Left lung (tissue), 10 donors: ENCODE measurements around the gene HUS1B. TPM values are rescaled to one million over a fixed set of nuclear protein-coding genes. Genes with fewer than 3 reads are reported as not detected.

Experiments used
- ATAC-seq: fragments of 200-7000 bp; cut with Tn5 transposase; one replicate; pipeline ENCODE4 v1.9.1; 2020; ENCODE audit warnings: moderate library complexity
- DNase-seq, 4 donors: peaks; one replicate each; pipeline ENCODE4 v3.0.0-alpha.2; 2013 to 2020
- H3K27ac ChIP-seq, 2 donors: fragments of 200-600 bp; sonication (generic) in 1 of 2; one replicate each; pipeline versions ENCODE4 v1.5.0 to v1.8.0; 2020 to 2021
- H3K27me3 ChIP-seq, 2 donors: fragments of 200-600 bp; sonication (generic) in 1 of 2; one replicate each; pipeline versions ENCODE4 v1.5.0 to v1.8.0; 2020 to 2021
- H3K36me3 ChIP-seq, 2 donors: fragments of 200-600 bp; sonication (generic) in 1 of 2; one replicate each; pipeline versions ENCODE4 v1.5.0 to v1.8.0; 2020 to 2021
- H3K4me1 ChIP-seq, 2 donors: fragments of 200-600 bp; one replicate each; pipeline ENCODE4 v1.8.0; 2021
- H3K4me3 ChIP-seq, 2 donors: fragments of 200-600 bp; sonication (generic) in 1 of 2; one replicate each; pipeline versions ENCODE4 v1.5.0 to v1.8.0; 2020 to 2021; ENCODE audit warnings: mild to moderate bottlenecking in 1 of 2
- H3K9me3 ChIP-seq, 2 donors: fragments of 200-600 bp; sonication (generic) in 1 of 2; one replicate each; pipeline versions ENCODE4 v1.5.0 to v1.8.0; 2020 to 2021
- intact Hi-C, 2 donors: fragments of 100-400 bp; cut with DNase I; formaldehyde crosslinking; loops; one replicate each; pipeline versions ENCODE4 v1.11.2 to v1.14.2; 2022
- polyA plus RNA-seq, 6 donors: library from polyadenylated mRNA; unstranded; fragments of 120-200 nt; gene quantifications; one replicate each; pipeline ENCODE4 v1.2.1, GENCODE V29; 2013; ENCODE audit not compliant: insufficient read length in 6 of 6
- total RNA-seq, 2 donors: library from RNA; stranded (reverse); fragmentation: NEBNext Ultra II Directional; extraction: Animal tissue kit (Norgen Biotek cat#: 25700); gene quantifications; one replicate each; pipeline ENCODE4 v1.2.1, GENCODE V29; 2021
- TF ChIP-seq, protein P1 (sequence below), 2 donors: fragments of 200-600 bp; sonication (generic) in 1 of 2; IDR thresholded peaks; one replicate each; pipeline versions ENCODE4 v1.5.0 to v1.8.0; 2021; ENCODE audit warnings: antibody characterized with exemption in 2 of 2
- donor health status: DM: no; HTN: yes; CAD: no.
- donor health status: DM: no; HTN: no; CAD: no.

The HUS1B gene
- total and polyA plus RNA-seq, 8 donors: 0.20 to 1.2 (median 0.44) TPM; not detected in 1

DNA sequence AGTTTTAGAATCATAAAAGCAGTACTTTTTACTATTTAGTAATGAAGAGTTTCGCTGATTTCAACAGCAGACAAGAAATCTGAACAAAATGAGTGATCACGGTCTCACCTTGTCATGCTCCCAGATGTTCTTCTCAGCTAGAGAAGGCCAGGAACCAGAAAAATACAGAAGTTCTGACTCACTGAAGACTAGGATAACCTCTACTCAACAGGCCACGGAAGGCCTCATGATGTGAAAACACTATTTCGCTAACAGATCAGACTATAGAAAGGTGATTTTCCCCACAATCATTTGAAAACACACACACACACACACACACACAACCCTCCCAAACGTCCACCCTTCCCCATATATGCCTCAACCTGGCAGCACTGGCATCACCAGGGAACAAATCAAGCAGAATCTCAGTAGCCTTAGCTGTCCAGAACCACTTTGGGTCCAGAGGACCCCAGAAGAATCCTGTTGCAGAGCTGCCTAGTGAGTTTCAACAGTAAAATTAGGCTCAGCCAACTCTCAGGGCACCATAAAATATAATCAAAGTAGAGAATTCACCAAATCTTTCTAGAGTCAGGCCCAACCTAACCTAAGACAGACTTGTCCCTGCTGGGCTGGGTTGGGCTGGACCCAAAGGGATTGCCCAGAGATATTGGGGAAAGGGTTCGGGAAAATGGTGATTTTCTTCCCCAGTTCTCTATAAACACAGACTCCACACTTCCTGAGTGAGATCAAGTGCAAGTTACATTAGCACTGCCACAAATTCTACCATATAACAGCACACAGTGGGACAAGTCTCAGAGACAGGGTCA is 28.1 kb upstream of the HUS1B start:
- no peak for ATAC-seq
- peaks cover 7 to 28% of the 10 kb centered on the region in 2 donors for H3K4me1 ChIP-seq

DNA sequence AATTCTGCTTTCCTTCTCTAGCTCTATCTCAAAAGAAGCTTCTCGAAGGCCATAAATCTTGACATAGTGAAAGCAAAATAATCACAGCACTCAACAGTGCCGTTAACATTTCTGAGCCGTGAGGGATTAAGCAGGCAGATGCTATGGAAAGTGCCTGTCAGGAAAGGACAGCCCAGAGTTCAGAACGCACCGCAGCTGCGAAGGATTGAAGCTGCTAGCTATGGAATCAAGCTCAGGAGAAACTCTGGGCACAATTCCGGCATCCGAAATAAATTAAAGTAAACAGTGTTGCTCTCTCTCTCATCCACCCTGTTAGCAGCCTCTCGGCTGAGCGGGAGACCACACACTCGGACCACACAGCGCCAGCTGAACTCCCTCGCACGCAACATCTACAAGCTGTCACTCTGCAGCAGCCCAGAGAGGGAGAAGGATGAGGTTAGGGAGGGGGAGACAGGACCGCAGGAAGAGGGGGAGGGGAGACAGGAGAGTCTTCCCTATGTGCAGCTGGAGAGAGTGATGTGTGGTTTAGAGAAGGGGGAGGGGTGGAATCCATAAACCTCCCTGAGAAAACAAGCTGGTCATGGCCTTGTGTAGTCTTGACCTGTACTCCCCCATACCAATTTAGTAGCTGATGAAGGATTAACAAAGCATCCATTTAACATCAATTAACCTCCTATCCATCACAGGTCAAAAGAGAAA is 27.0 kb upstream of the HUS1B start:
- Histone ChIP-seq H3K36me3 (peaks cover 0 to 8% of the 10 kb centered on the region in 2 donors), H3K4me1 (peaks cover 7 to 28% of the 10 kb centered on the region in 2 donors), H3K27me3 (no peaks in the 10 kb centered on the region), H3K4me3 (no peak overlapping the region), H3K27ac (peak overlapping the region in 1 of 2 donors; percentile 28), H3K9me3 (no peaks in the 10 kb centered on the region)
- peak in 3 of 4 donors; percentile 45 to 89 (median 85) for DNase-seq
- TF ChIP-seq, protein P1, sequence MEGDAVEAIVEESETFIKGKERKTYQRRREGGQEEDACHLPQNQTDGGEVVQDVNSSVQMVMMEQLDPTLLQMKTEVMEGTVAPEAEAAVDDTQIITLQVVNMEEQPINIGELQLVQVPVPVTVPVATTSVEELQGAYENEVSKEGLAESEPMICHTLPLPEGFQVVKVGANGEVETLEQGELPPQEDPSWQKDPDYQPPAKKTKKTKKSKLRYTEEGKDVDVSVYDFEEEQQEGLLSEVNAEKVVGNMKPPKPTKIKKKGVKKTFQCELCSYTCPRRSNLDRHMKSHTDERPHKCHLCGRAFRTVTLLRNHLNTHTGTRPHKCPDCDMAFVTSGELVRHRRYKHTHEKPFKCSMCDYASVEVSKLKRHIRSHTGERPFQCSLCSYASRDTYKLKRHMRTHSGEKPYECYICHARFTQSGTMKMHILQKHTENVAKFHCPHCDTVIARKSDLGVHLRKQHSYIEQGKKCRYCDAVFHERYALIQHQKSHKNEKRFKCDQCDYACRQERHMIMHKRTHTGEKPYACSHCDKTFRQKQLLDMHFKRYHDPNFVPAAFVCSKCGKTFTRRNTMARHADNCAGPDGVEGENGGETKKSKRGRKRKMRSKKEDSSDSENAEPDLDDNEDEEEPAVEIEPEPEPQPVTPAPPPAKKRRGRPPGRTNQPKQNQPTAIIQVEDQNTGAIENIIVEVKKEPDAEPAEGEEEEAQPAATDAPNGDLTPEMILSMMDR (IDR thresholded peaks at IDR 0.05): no peak
- peak; percentile 80 for ATAC-seq
- intact Hi-C loops: no loop called here

More for the DNA sequence above, 28.1 kb upstream of the HUS1B start:
- peaks cover 0 to 8% of the 10 kb centered on the region in 2 donors for H3K36me3 ChIP-seq
- TF ChIP-seq, protein P1 (IDR thresholded peaks at IDR 0.05): no peak
- no peaks in the 10 kb centered on the region for H3K9me3 ChIP-seq
- intact Hi-C loops: no loop called here
- no peaks in the 10 kb centered on the region for H3K27me3 ChIP-seq
- no peak overlapping the region for H3K4me3 ChIP-seq
- H3K27ac ChIP-seq: no peak overlapping the region
- DNase-seq: no peak

DNA sequence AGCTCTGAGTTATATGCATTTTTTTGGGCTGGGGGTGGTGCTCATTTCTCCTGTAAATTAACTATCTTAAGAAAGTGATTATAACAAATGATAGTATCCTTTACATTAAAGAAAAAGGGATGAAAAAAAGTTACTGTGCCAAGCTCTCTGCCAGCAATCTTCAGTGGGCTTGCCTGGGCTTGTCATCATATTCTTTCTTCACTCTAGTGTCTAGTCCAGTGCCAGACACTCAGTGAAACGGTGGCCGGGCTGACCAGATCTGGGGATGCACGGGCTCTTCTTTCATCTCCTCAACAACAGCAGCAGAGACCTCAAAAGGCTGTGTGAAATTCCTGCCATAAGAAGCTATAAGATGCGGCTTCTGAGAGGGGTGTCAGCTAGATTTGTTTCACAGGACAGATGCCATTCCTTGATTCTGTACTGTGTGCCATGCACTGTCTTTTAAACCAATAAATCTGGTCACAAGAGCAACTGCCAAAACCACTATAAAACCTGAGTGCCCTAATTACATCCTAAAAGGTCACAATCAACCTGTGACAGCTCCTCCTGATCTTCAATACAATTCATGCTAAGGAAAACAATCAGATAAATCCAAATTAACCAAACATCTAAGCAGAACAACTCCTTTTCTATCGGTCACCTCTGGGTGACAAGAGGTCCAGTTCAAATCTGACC is 23.9 kb upstream of the HUS1B start:
- ATAC-seq (no peak), DNase-seq (no peak)
- no peaks in the 10 kb centered on the region for H3K27me3 ChIP-seq
- intact Hi-C loops: no loop called here
- no peak overlapping the region for H3K27ac ChIP-seq
- TF ChIP-seq, protein P1 (IDR thresholded peaks at IDR 0.05): no peak
- H3K9me3 ChIP-seq: no peaks in the 10 kb centered on the region
- H3K4me1 ChIP-seq: peaks cover 7 to 28% of the 10 kb centered on the region in 2 donors
- H3K36me3 ChIP-seq: no peaks in the 10 kb centered on the region
- no peak overlapping the region for H3K4me3 ChIP-seq

DNA sequence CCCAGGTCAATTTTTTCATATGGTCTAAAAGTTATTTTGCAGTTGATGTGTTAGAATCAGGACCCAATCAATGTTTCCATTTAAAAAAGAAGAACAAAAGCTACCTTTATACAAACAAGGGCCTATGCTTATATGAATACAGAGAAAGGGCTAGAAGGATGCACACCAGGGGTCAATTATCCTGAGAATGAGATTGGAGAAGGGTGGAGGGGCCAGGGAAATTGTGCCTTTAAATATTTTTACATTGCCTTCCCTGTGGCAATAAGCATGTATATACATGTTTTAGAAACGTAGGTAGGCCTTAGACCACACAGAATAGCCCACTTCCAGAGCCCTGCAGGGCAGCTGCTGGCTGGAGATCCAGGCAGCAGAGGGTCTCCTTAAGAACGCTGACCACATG is 23.4 kb upstream of the HUS1B start:
- H3K4me1 ChIP-seq: peaks cover 7 to 27% of the 10 kb centered on the region in 2 donors
- no peaks in the 10 kb centered on the region for H3K27me3 ChIP-seq
- intact Hi-C loops: no loop called here
- H3K36me3 ChIP-seq: no peaks in the 10 kb centered on the region
- ATAC-seq (no peak), DNase-seq (no peak)
- TF ChIP-seq, protein P1 (IDR thresholded peaks at IDR 0.05): no peak
- H3K9me3 ChIP-seq: no peaks in the 10 kb centered on the region
- H3K27ac ChIP-seq: no peak overlapping the region
- H3K4me3 ChIP-seq: no peak overlapping the region

DNA sequence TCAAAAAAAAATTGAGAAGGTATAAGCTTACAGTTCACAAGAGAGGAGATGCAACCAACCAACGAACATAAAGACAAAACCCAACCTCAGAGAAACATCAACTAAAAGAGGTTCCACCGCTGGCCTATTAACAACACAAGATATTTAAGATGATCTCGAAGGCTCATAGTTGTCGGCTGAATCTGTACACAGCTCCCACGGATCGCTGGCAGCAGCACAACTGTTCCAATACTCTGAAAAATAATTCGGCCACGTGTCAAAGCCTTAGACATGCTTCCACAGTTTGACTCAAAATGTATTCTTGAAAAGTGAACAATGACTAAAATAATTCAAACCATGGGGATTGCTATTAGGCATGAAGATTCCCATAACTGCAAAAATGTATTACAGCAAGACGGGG is 22.4 kb upstream of the HUS1B start:
- H3K4me1 ChIP-seq: peaks cover 3 to 17% of the 10 kb centered on the region in 2 donors
- H3K27me3 ChIP-seq: no peaks in the 10 kb centered on the region
- no peak overlapping the region for H3K27ac ChIP-seq
- no peaks in the 10 kb centered on the region for H3K36me3 ChIP-seq
- no peak overlapping the region for H3K4me3 ChIP-seq
- no peaks in the 10 kb centered on the region for H3K9me3 ChIP-seq
- ATAC-seq (no peak), DNase-seq (peak in 1 of 4 donors; percentile 27)
- intact Hi-C loops: no loop called here
- TF ChIP-seq, protein P1 (IDR thresholded peaks at IDR 0.05): no peak
